ENCODE results near the gene SOX6.
"Not testable (repeated sequence)": the region's sequence is repeated elsewhere in the genome, so short reads cannot be mapped to it uniquely, and the experiment has no call there.

The SOX6 gene

DNA sequence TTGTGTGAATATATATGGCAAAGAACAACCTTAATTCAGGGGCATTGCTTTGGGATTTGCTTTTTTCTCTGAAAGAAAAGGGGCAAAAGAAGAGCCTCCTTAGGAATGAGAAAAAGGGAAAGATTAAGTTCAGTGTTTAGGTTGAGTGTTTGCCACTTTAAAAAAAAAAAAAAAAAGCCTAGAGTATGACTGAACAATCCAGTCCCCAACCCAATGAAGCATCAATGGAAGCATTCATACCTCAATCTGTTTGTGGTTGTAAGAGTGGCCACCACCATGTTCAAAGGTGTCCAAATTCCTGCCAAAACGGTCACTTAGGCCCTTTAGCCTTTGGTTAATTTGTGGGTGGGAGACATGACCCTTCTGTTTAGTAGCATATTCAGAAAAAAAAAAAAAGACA, 260.6 kb downstream of the SOX6 start:
- no peak for DNase-seq (ENCODE audit: low spot score)

DNA sequence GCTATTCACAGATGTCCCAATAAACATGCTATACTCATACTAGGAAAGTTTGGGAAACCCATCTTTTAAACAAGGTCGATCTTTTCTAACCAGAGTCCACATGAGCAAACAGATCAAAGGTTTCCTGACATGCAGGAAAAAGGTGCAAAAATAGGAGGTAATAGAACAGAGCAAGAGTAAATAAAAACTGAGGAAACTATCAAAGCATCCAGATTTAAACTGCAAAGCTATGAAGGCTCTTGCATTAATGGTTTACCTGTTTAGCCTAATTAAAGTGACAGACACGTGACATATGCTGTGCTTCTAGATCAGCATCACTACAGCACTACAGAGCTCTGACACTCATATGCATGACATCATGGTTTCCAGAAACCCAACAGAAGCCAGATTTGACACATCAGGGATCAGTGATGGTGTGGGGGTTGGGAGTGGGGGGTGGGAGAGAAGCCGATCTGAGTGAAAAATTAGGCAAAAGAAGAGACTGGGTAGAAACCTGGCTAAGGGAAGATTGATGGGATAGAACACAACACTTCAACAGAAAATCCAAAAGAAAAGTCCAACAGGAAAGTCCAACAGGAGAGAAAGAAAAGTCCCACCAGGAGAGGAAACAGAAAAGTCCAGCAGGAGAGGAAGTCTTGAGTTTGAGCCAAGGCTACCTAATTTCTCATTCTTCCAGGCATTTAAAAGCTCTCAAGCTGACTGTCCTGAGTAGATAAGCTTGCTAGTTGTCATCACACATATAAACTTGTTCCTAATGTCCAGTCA, 262.3 kb downstream of the SOX6 start:
- no peak for DNase-seq (ENCODE audit: low spot score)

DNA sequence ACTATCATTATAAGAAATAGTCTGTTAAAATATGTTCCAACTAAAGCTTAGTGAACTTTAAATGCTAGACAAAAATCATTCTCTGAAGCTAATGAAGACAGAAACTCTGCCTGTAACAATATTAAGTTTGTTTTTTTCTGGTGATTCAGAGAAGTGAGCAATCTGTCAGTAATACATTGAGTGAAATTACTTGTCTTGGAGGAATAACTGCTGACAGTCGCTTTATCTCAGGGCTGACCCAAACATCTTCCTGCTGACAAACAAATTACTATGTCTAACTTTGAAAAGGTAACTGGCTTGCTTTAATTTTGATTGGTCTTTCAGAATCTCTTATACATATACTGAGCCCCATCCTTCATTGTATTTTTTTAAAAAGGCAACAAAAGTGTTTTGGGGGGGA, 264.5 kb downstream of the SOX6 start:
- DNase-seq (ENCODE audit: low spot score) = no peak

DNA sequence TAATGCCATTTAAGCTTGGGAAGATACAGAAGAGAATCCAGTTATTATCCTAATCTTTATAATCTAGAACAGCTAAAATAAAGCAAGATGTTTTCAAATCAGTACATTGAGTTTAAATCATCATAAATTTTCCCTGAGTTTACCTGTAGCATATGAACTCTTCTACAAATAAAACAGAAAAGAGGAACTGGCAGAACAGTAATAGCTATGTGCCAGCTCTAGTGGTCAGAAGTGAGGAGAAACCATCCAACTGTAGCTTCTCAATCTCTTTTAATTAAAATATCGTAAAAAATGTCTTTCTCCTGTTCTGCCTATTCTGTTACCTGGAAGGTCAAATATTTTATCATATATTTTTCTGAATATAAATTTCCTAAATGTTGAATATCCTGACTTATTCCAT, 266.9 kb downstream of the SOX6 start:
- DNase-seq (ENCODE audit: low spot score) = no peak

DNA sequence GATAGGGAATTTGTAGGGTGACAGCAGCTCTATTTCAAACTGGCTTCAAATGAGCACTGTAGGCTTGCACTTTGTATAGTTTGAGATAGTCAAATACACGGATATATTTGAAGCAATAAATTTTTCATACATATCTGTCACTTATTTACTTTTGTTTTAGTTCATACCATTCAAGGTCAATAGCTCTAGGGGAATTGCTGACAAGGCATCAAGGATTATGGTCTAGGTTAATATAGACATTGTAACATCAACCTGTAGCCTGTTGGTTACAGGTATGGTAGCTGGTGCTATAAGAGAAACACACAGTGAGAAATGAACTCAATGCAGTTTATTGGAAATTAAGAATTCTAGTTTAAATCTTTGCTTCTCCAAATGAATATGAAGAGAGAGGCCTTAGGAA, 267.6 kb downstream of the SOX6 start:
- DNase-seq (ENCODE audit: low spot score) = no peak

DNA sequence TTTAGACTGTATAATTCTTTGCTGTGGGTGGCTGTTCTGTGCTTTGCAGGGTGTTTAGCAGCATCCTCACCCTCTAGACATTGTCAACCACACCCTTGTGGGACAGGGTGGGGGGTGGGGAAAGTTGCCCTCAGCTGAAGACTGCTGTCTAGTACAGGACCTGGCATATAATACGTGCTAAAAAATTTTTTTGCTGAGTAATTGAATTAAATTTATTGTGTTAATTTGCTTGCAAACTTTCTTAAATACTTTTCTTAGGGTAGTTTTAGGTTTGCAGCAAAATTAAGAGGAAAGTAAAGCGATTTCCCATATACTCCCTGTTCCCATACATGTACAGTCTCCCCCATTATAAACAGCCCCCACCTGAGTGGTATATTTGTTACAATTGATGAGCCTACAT, 268.5 kb downstream of the SOX6 start:
- no peak for DNase-seq (ENCODE audit: low spot score)

DNA sequence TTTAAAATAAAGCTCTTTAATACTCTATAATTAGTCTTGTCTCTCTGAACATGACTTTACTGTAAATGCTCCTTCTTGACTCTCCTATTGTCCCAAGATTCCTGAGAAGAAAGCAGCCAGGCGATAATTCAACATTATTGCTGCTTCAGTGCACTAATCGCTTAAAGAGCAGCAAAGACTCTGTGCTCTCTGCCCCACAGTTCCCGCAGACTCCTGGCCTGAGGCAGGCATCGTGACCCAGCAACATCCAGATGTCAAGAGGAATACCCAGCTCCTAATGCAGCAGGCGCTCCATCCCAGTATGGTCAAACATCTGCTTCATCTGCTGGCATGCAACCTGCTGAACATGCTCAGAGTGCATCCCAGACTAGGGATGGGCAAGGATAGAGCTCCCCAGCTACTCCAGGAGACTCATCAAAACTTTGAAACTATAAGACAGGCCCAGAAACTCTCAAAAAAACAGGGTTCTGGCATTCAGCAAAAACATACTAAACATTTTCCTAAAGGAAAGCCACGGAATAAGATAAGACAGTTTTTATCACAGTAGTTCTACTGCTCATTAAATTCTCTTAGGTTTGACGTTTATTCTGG, 270.0 kb downstream of the SOX6 start:
- DNase-seq (ENCODE audit: low spot score) = no peak

DNA sequence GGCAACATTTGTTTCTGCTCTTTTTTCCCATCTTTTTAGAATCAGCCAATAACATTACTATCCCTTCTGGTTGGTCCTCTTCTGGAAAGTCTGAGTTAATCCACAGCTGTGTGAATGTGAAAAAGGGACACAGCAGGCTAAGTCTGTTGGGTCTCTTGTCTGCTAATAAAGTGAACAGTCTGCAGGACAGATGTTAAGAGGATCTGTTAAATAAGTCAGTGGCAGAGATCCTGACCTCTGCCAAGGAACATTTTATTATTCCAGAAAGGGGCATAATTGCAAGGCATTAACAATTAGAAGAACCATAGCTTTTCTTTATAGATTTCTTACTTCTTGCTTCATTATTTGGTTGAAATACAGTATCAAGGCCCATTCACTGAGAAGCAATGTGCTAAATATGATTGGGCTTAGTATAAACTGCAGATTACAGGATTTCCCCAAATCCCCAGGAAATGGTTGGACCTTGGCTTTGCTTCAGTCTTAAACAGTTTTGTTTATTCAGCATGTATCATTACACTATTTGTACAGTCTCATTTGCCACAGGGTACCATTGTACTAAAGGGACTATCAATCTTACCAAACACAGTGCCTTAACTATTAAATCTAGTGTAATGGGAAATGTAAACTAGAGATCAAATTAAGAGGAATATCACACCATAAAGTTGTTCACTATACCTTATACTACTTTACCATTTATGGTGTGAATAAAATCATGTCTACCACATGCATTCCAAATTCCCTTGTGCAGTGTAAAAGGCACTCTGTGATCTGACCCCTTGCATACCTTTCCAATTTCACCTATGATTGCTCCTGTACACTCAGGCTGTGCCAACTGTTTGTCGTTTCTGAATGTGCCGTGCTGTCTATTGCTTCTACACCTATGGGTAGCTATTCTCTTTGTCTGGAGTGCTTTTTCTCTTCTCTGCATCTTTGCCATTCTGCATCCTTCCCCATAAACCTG, 274.0 kb downstream of the SOX6 start:
- no peak for DNase-seq (ENCODE audit: low spot score)

DNA sequence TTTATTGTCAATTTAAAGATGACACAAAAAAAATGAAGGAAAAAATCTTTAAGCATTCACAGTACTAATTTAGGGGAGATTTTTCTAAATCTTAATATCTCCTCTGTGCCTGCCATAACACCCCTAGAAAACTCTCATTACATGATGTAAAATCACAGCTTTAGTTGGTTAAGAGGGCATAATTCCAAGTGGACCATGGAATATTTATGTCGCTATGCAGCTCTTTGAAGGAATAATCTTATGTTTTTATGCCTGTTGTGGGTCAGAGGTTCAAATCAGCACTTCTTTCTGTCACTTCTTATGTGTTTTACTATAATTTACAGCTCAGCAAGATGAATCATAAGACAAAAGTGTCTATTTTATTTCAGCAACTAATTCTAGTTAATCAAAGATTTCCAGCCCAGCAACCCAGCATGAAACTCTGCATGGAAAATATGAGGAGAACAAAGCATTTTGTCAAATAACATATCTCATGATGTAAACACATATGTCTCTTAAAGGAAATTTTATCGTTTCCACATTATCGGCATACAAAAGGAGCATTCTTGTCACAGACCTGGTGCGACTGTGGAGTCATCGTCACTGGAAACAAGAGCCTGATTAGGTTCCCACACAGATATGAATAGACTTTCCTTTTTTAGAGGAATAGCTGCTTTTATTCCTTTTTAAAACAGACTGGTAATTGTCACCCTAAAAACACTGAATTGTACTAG, 274.8 kb downstream of the SOX6 start:
- no peak for DNase-seq (ENCODE audit: low spot score)

DNA sequence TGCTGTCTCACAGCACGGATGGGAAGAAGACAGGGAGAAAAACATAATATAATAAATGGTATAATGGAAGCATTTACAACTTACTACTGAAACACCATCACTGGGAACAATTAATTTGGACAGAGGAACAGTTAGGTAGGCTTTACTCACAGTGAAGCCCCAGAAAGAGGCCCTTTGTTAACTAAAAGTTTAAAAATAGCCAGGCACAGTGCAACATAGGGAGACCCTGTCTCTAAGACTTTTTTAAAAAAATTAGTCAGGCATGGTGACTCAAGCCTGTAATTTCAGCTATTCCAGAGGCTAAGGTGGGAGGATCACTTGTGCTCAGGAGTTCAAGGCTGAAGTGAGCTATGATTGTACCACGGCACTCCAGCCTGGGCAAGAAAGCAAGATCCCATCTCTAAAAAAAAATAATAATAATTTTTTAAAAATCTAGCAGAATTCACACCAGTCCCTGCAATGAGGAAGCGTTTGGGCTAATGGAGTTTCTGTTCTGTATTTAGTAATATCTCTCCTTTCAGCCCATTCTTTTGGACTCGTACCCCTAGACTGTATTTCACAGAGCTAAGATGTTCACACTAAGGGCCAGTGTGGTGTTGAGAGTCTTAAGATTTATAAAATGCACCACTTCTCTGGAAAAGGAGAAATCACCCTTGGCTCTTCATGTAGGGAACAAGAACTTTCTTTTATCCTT, 275.5 kb downstream of the SOX6 start:
- no peak for DNase-seq (ENCODE audit: low spot score)

DNA sequence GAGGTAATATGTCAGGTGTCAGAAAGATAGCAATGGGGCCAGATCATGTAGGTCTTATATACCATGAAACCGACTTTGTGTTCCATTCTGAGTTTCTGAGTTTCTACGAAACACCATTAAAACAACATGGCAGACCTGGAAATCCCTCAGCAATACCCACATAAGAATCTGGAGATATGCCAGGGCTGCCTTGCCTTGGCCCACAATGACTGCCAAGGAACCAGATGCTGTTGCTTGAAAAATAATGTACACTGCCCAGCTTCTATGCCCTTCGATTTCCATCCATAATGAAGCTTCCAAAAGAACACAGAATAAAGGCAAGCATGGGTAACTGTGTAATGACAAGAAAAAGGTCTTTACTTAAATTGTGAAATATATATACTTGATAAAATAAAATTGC, 277.4 kb downstream of the SOX6 start:
- DNase-seq (ENCODE audit: low spot score) = no peak

DNA sequence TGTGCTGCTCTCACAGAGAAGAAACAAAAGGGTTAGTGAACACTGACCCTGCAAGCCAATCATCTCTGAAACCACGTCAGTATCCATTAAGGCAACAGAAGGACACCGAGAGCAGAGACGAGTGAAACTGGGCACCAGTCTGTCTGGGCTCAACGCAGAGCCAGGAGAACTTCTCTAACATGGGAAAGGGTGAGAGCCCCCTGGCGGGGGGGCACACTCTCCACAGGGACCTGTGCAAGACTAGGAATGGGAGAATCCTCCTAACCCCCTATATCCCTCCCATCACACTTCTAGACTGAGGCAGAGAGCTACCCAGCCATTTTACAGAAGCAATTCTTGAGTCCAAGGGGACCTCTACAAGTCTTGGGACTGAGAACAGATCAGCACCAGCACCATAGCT, 285.8 kb downstream of the SOX6 start:
- DNase-seq (ENCODE audit: low spot score) = no peak

DNA sequence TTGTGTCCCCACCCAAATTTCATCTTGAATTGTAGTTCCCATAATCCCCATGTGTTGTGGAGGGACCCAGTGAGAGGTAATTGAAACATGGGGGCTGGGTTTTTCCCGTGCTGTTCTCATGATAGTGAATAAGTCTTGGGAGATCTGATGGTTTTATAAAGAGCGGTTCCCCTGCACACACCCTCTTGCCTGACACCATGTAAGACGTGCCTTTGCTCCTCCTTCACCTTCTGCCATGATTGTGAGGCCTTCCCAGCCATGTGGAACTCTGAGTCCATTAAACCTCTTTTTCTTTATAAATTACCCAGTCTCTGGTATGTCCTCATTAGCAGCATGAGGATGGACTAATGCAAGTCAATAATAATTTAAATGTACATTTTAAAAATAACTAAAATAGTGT, 289.1 kb downstream of the SOX6 start:
- not testable (repeated sequence) for DNase-seq (ENCODE audit: low spot score)

DNA sequence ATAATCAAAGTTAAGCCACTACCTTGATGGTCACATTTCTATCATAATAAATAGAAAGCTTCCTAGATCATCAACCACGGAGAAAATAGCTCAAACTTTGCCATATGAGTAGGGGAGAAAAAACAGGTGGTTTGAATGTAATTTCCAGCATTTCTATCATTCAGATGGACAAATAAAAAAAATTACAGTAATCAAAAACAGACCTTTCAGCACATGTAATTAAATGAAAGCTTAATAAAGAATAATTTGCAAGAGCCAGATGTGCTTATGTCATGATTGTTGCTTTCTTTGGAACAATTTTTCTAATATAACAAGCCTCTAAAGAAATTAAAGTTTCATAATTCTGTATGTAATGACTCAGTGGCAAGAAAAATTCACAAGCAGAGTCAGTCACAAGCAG, 297.0 kb downstream of the SOX6 start:
- DNase-seq (ENCODE audit: low spot score) = no peak

DNA sequence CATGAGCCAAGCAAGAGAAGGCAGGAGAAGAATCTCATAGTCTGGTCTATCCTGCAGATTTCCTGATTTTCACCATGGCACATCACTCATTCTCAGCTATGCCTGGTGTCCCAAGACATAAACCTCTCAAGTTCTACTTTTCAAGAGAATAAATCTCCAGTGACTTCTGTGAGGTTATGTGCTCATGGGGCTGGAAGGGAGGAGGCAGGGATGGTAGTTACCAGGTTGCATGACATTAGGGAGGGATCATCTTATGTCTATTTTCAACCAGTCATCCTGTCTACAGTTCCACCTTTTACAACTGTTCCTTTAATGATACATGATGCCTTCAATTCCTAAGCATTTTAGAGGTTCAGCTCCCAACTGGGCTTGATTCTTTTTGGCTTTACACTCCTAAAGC, 297.7 kb downstream of the SOX6 start:
- no peak for DNase-seq (ENCODE audit: low spot score)

DNA sequence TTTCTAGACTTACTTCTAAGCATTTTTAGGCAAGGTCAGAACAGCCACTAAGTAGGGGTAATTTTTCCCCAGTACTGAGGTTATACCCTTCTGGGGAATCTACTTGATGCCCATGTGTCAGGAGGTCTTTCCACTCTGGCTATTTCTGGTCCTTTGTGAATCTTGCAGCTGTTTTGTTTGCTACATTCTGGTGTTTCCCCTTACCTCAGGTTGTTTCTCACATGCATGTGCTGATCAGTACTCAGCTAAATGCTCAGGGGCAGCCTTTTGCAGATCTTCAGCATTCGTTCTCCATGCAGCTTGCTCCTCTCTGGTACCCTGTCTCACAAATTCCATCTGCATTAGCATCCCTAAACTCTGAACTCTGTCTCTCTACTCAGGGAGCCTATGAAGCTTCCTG, 303.6 kb downstream of the SOX6 start:
- no peak for DNase-seq (ENCODE audit: low spot score)

DNA sequence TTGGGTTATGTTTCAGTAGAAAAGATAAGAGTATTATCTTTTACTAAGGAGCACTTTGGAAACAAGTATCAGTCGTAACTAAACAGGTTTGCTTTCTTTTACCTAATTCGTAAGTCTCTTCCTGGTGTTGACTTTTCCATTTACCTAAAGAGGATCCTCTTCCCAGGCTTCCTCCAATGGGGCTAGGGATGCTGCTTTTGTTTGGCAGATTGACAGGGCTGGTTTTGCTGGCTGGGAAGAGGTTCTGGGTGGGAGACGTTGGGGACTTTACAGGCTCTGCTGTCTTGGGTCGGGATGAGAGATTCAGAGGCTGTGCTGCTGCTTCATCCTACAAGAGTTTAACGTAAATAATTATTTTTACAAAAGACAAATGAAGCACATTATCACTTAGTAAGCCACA, 306.7 kb downstream of the SOX6 start:
- DNase-seq (ENCODE audit: low spot score) = no peak

DNA sequence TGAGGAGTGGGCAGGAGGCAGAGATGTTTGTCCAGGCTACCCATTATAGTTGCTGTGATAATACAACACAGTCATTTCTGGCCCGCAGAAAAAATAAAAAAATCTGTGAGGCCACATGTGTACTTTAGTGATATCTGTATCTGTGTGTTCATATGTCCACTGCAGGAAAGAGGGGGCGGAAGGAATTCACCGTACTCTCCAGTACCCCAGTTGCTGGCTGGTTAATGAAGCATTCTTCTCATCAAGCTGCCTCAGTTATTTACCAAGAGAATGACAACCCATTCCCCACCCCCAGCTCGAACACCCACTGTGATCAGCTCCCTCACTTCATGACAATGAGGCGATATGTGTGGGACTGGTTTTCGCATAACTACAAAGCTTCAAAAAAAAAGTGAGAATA, 309.3 kb downstream of the SOX6 start:
- DNase-seq (ENCODE audit: low spot score) = no peak

DNA sequence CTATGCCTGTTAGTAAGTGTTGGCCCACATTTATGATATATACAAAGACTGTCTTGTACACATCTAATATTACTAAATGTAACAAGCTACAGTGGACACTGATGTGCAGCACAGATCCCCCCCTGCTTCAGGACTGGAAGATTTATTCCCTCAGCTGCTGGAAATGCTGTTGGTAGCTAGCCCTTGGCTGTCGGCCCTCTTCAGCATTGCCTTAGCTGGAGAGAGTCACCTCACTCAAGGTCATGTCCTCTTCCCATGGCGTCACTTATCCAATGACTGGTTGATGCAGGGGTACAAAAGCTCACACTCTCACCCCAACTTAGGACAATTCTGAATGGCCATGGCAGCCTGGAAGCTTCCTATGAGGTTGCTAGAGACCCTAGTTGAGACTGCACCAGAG, 312.7 kb downstream of the SOX6 start:
- DNase-seq (ENCODE audit: low spot score) = no peak

DNA sequence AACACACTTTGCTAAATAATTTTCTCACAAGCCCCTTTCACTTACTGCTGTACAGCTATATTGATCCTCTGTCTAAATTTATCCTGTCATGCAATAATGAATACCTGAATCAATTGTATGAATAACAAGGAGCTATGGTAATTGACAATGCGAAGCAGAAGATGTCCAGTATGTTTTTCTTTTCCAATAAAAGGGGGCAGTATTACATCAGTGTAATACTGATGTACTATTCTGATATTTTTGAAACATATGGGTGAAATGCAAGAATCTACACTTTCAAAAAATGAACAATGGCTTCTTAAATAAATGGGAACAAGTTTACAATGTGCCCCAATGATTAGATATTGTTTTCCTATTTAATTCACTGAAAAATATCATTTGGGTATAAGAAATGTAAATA, 315.1 kb downstream of the SOX6 start:
- DNase-seq (ENCODE audit: low spot score) = no peak

DNA sequence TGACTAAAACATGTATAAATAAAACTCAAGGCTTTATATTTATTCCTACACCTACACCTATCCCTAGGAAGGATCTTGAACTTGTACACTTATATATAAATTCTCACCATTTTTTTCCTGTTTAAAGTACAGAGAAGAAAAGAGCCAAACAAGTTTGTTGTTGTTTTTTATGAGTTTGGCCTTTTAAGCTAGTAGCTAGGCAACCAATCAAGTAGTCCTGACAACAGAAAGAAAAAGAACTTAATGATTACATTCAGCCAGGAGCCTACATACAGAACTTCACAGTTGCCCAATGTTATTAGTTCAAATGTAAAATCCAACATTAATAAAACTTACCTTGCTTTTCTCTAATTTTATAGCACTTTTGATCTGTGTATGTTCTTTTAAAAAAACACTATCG, 316.2 kb downstream of the SOX6 start:
- no peak for DNase-seq (ENCODE audit: low spot score)

DNA sequence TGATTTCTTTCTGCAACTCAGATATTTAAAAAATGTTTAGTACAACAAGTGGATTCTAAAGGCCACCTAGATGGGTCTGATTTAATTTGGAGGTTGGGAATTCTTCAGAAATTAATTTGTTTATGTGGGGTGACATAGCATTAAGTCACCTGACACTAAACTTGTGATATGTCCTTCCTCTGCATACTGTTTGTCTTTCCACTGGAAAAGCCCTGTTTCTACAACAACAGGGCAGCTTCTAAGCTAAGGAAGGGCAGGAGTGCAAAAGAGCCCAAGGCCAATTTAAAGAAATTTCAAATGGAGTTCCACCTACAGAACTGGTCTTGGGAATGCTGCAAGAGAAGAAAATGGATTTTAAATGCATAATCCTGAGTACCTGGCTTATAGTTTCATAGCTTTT, 319.2 kb downstream of the SOX6 start:
- no peak for DNase-seq (ENCODE audit: low spot score)
